Transverse colon (tissue), 4 donors: ENCODE data around the gene LDB2. TPM values are rescaled to one million over a fixed set of nuclear protein-coding genes. Genes with fewer than 3 reads are reported as not detected.
A peak's percentile ranks its signal among the peaks of the same experiment; 100 is the strongest.

Experiments used
- DNase-seq: peaks from one replicate; pipeline ENCODE4 v3.0.0-alpha.2; 2019
- H3K27ac ChIP-seq, 4 donors: fragments of 200-600 bp; sonication (generic); 2 replicates each; pipeline ENCODE4 v1.5.1; 2016 to 2018; ENCODE audit warnings: inconsistent platforms in 4 of 4
- H3K27me3 ChIP-seq: fragments of 200-600 bp; sonication (generic); 2 replicates; pipeline ENCODE4 v1.5.1; 2017; ENCODE audit warnings: inconsistent platforms
- H3K36me3 ChIP-seq, 4 donors: fragments of 200-600 bp; sonication (generic); 2 replicates each; pipeline ENCODE4 v1.5.1; 2017 to 2019; ENCODE audit warnings: inconsistent platforms in 4 of 4
- H3K4me1 ChIP-seq, 4 donors: fragments of 200-600 bp; sonication (generic); 2 replicates each; pipeline ENCODE4 v1.5.1; 2017 to 2020; ENCODE audit warnings: inconsistent platforms in 4 of 4
- H3K4me3 ChIP-seq, 4 donors: fragments of 200-600 bp; sonication (generic); 1 replicate in 1 of 4; 2 replicates in 3 of 4; pipeline versions ENCODE4 v1.5.1 to v1.6.1; 2017 to 2019; ENCODE audit warnings: inconsistent platforms in 4 of 4
- H3K9me3 ChIP-seq, 2 donors: fragments of 200-600 bp; sonication (generic); 2 replicates each; pipeline ENCODE4 v1.5.1; 2017 to 2019; ENCODE audit warnings: inconsistent platforms in 2 of 2
- CTCF ChIP-seq, 5 experiments: fragments of 200-600 bp in 3 of 5; fragments of 450-650 bp in 2 of 5; sonication (generic) in 3 of 5; IDR thresholded peaks; 1 replicate in 2 of 5; 2 replicates in 3 of 5; pipeline ENCODE4 v1.5.1; 2016 to 2017; ENCODE audit warnings: antibody characterized with exemption in 5 of 5, inconsistent platforms in 3 of 5, mild to moderate bottlenecking in 2 of 5, moderate library complexity in 1 of 5
- EP300 ChIP-seq: sonication (generic); formaldehyde crosslinking; IDR thresholded peaks from one replicate; pipeline ENCODE4 v1.6.1; 2017; ENCODE audit warnings: antibody characterized with exemption, low read depth
- POLR2A ChIP-seq: fragments of 450-650 bp; IDR thresholded peaks from one replicate; pipeline ENCODE4 v1.6.1; 2016; ENCODE audit warnings: antibody characterized with exemption, mild to moderate bottlenecking, moderate library complexity
- POLR2AphosphoS5 ChIP-seq, 3 donors: sonication (generic); formaldehyde crosslinking; IDR thresholded peaks; one replicate each; pipeline ENCODE4 v1.6.1; 2016; ENCODE audit warnings: antibody characterized with exemption in 3 of 3
- WGBS, 2 donors: methylation state at CpG; one replicate each; pipeline ENCODE4 v1.1.5; 2018; ENCODE audit warnings: low coverage in 1 of 2; 5-methylcytosine and 5-hydroxymethylcytosine counted together
- in situ Hi-C, 4 donors: fragments of 200-750 bp; cut with MboI; loops; one replicate each; pipeline versions ENCODE4 v1.15.0 to v1.15.1; 2017; ENCODE audit warnings: low sequenced_read_pairs in 3 of 4, low pct_ligation_motif_present in 1 of 4, low pct_unique_long_range_greater_than_20kb in 1 of 4
- intact Hi-C: fragments of 100-400 bp; cut with DNase I; formaldehyde crosslinking; loops from one replicate; pipeline ENCODE4 v1.15.1; 2023; ENCODE audit warnings: low total_unique reads
- total RNA-seq, 4 donors: library from RNA; depleted of rRNA; stranded (reverse); fragments of >200 nt; gene quantifications; one replicate each; pipeline ENCODE4 v1.1.0, GENCODE V29; 2016

The LDB2 gene
- total RNA-seq, 4 donors from 2014 or later: 7.0 to 46.6 (median 8.9) TPM

GRCh38 chr4:16893141-16893651, 5.2 kb downstream of the LDB2 start:
- TF ChIP-seq POLR2AphosphoS5 (IDR thresholded peaks at IDR 0.05) (no peak), CTCF (IDR thresholded peaks at IDR 0.05) (no peak), POLR2A (no peak), EP300 (no peak)
- 23 to 39% methylated on average over 2 of the region's 2 CpGs for WGBS, 2 donors
- intact Hi-C loops: no loop called here
- no peak for DNase-seq
- H3K4me1 ChIP-seq: peaks cover 0 to 7% (median 0%) of the 10 kb centered on the region in 4 donors
- H3K9me3 ChIP-seq: no peaks in the 10 kb centered on the region
- no peaks in the 10 kb centered on the region for H3K27me3 ChIP-seq
- in situ Hi-C loops: no loop called here
- peak overlapping the region in 3 of 4 donors; percentile 6 to 29 (median 25) for H3K27ac ChIP-seq
- H3K4me3 ChIP-seq: peak overlapping the region in 2 of 4 donors; percentile 1 to 25
- H3K36me3 ChIP-seq: no peaks in the 10 kb centered on the region

- no peak for DNase-seq
- in situ Hi-C loops: no loop called here
- TF ChIP-seq CTCF (IDR thresholded peaks at IDR 0.05) (no peak), POLR2A (no peak), EP300 (no peak), POLR2AphosphoS5 (IDR thresholded peaks at IDR 0.05) (no peak)
- H3K27ac ChIP-seq: no peak overlapping the region
- no peak overlapping the region for H3K4me3 ChIP-seq
- H3K27me3 ChIP-seq: no peaks in the 10 kb centered on the region
- no peaks in the 10 kb centered on the region for H3K36me3 ChIP-seq
- 49% methylated on average over 2 of the region's 2 CpGs; no CpG with 5 or more reads in 1 of the 2 donors for WGBS, 2 donors
- intact Hi-C loops: no loop called here
- H3K9me3 ChIP-seq: no peaks in the 10 kb centered on the region
- no peaks in the 10 kb centered on the region for H3K4me1 ChIP-seq
These were observed 7.8 kb downstream of the LDB2 start for GRCh38 chr4:16890651-16891050.

GRCh38 chr4:16889945-16890344, 8.5 kb downstream of the LDB2 start:
- DNase-seq: no peak
- in situ Hi-C loops (no loop called here), intact Hi-C loops (no loop called here)
- Histone ChIP-seq H3K36me3 (no peaks in the 10 kb centered on the region), H3K4me3 (no peak overlapping the region), H3K27ac (no peak overlapping the region), H3K9me3 (no peaks in the 10 kb centered on the region), H3K4me1 (no peaks in the 10 kb centered on the region), H3K27me3 (no peaks in the 10 kb centered on the region)
- WGBS, 2 donors: 53 to 73% methylated on average over 3 of the region's 3 CpGs
- TF ChIP-seq CTCF (IDR thresholded peaks at IDR 0.05): no peak
- no peak for TF ChIP-seq POLR2A
- TF ChIP-seq EP300: no peak
- no peak for TF ChIP-seq POLR2AphosphoS5 (IDR thresholded peaks at IDR 0.05)

- intact Hi-C loops: no loop called here
- TF ChIP-seq POLR2A (no peak), EP300 (no peak), CTCF (IDR thresholded peaks at IDR 0.05) (no peak), POLR2AphosphoS5 (IDR thresholded peaks at IDR 0.05) (no peak)
- H3K4me3 ChIP-seq: no peak overlapping the region
- no peaks in the 10 kb centered on the region for H3K27me3 ChIP-seq
- H3K27ac ChIP-seq: no peak overlapping the region
- H3K4me1 ChIP-seq: no peaks in the 10 kb centered on the region
- no peaks in the 10 kb centered on the region for H3K9me3 ChIP-seq
- H3K36me3 ChIP-seq: no peaks in the 10 kb centered on the region
- DNase-seq: no peak
- in situ Hi-C loops: no loop called here
- WGBS, 2 donors: 79 to 88% methylated on average over 2 to 4 of the region's 4 CpGs
These were observed 10.6 kb downstream of the LDB2 start for GRCh38 chr4:16887887-16888286.
